ENCODE measurements around the gene NRG2.
A peak's percentile ranks its signal among the peaks of the same experiment; 100 is the strongest.

DNA sequence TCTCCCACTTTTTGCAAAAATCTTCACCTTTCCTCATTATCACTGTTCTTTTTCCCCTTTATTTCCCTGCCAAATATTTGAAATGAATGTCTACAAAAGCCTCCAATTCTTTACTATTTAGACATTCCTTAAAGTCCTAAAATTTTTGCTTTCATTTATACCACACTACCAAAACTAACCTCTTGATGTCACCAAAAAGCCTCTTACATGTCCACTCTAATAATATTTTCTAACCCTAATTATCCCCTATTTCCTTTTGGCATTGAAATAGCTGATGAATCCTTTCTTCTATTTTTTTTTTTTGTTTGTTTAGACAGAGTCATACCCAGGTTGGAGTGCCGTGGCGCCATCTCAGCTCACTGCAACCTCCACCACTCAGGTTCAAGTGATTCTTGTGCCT lies 32.3 kb upstream of the NRG2 start:
- TF ChIP-seq POLR2A (IDR thresholded peaks at IDR 0.05), result no peak
- TF ChIP-seq, protein P1, sequence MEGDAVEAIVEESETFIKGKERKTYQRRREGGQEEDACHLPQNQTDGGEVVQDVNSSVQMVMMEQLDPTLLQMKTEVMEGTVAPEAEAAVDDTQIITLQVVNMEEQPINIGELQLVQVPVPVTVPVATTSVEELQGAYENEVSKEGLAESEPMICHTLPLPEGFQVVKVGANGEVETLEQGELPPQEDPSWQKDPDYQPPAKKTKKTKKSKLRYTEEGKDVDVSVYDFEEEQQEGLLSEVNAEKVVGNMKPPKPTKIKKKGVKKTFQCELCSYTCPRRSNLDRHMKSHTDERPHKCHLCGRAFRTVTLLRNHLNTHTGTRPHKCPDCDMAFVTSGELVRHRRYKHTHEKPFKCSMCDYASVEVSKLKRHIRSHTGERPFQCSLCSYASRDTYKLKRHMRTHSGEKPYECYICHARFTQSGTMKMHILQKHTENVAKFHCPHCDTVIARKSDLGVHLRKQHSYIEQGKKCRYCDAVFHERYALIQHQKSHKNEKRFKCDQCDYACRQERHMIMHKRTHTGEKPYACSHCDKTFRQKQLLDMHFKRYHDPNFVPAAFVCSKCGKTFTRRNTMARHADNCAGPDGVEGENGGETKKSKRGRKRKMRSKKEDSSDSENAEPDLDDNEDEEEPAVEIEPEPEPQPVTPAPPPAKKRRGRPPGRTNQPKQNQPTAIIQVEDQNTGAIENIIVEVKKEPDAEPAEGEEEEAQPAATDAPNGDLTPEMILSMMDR (IDR thresholded peaks at IDR 0.05), result peak; percentile 24 to 41 (median 33)
